Epithelial cell of esophagus (primary cell): Measurements from ENCODE around the gene FBXL7.

Experiments
- DNase-seq: peaks from one replicate; pipeline ENCODE4 v3.0.0; 2010; ENCODE audit warnings: low read depth
- H3K4me3 ChIP-seq: 2 replicates; pipeline ENCODE4 v1.5.1; 2011; ENCODE audit warnings: mild to moderate bottlenecking, low read length, control low read depth
- TF ChIP-seq, protein P1 (sequence below): IDR thresholded peaks from 2 replicates; pipeline ENCODE4 v1.5.1; 2011; ENCODE audit warnings: low read depth, mild to moderate bottlenecking, low read length, control low read depth, inconsistent platforms; ENCODE audit not compliant: insufficient read depth; ENCODE audit errors: missing control alignments

FBXL7 gene

DNA sequence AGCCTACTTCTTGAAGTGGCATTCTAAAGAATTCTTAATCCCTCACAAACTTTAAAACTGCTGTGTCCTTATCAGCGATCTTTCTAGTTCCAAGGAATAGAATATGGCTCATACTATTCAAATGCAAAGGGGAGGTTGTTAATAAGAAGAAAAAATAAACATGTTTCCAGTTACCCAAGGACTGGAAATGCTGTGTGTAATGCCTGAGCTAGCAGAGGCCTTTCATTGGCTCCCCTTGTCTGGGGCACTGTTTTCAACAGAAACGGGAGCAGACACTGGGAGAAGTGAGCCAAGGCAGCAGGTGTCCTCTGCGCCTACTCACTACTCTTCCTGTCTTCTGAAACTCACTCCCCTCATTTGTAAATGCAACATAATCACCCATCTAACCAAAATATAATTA, 426.6 kb downstream of the FBXL7 start:
- no peak for DNase-seq

DNA sequence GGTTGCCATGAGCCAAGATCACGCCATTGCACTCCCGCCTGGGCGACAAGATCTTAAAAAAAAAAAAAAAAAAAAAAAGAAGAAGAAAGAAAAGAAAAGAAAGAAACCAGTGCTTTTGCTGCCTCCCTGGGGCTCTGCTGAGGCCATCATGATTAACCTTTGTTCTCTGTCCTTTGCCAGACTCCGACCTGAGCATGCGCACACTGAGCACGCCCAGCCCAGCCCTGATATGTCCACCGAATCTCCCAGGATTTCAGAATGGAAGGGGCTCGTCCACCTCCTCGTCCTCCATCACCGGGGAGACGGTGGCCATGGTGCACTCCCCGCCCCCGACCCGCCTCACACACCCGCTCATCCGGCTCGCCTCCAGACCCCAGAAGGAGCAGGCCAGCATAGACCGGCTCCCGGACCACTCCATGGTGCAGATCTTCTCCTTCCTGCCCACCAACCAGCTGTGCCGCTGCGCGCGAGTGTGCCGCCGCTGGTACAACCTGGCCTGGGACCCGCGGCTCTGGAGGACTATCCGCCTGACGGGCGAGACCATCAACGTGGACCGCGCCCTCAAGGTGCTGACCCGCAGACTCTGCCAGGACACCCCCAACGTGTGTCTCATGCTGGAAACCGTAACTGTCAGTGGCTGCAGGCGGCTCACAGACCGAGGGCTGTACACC, 427.9 kb downstream of the FBXL7 start:
- TF ChIP-seq, protein P1, sequence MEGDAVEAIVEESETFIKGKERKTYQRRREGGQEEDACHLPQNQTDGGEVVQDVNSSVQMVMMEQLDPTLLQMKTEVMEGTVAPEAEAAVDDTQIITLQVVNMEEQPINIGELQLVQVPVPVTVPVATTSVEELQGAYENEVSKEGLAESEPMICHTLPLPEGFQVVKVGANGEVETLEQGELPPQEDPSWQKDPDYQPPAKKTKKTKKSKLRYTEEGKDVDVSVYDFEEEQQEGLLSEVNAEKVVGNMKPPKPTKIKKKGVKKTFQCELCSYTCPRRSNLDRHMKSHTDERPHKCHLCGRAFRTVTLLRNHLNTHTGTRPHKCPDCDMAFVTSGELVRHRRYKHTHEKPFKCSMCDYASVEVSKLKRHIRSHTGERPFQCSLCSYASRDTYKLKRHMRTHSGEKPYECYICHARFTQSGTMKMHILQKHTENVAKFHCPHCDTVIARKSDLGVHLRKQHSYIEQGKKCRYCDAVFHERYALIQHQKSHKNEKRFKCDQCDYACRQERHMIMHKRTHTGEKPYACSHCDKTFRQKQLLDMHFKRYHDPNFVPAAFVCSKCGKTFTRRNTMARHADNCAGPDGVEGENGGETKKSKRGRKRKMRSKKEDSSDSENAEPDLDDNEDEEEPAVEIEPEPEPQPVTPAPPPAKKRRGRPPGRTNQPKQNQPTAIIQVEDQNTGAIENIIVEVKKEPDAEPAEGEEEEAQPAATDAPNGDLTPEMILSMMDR, result no peak
- H3K4me3 ChIP-seq, result no peak overlapping the region
- no peak for DNase-seq

More for the DNA sequence above, 426.6 kb downstream of the FBXL7 start:
- H3K4me3 ChIP-seq, result no peak overlapping the region
- TF ChIP-seq, protein P1, result no peak

DNA sequence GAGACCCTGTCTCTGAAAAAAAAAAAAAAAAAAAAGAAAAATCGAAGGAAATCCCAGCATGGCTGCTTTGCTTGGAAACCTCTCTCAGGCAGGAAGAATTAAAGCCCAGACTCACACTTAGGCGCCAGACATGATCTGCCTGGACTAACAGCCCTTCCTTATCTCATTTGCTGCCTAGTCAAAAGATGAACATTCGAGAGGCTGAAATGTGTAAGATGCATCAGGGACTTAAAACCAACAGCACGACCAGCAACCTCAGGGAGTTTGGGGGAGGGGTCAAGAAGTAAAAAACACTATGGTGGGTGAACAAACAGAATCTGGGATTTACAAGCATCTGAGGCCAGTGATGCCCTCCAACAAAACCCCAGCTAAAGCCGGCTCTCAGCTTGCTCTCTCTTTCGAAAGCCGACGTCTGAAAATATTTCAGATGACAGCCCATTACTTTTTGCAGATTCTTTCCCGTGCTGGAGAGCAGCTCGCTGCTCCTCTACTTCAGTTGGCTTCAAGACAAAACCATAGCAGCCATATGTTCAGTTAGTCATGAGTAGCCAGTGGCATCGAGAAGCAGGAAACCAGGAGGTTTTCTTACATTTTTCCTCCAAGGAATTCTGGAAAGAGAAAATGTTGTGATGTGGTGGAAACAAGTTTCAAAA, 429.8 kb downstream of the FBXL7 start:
- DNase-seq, result no peak
- TF ChIP-seq, protein P1, result no peak
- no peak overlapping the region for H3K4me3 ChIP-seq

DNA sequence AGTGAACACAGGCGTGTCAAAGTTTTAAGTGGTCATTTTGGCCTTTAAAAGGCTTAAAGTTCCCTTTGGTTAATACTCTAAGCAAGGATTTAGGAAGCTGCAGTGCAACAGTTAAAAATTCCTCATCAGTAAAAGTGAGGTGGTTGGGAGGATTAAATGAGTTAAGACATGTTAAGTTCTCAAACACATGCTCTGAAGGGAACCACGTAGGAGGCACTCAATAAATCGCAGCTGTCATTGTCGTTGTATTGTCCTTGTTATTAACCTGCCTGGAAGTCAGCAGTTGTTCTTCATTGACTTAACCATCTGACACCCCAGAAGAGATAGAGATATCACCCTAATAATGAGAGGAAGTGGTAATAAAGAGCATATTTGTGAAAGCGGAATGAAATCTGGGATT, 432.1 kb downstream of the FBXL7 start:
- no peak for DNase-seq
- no peak overlapping the region for H3K4me3 ChIP-seq
- TF ChIP-seq, protein P1, result no peak

DNA sequence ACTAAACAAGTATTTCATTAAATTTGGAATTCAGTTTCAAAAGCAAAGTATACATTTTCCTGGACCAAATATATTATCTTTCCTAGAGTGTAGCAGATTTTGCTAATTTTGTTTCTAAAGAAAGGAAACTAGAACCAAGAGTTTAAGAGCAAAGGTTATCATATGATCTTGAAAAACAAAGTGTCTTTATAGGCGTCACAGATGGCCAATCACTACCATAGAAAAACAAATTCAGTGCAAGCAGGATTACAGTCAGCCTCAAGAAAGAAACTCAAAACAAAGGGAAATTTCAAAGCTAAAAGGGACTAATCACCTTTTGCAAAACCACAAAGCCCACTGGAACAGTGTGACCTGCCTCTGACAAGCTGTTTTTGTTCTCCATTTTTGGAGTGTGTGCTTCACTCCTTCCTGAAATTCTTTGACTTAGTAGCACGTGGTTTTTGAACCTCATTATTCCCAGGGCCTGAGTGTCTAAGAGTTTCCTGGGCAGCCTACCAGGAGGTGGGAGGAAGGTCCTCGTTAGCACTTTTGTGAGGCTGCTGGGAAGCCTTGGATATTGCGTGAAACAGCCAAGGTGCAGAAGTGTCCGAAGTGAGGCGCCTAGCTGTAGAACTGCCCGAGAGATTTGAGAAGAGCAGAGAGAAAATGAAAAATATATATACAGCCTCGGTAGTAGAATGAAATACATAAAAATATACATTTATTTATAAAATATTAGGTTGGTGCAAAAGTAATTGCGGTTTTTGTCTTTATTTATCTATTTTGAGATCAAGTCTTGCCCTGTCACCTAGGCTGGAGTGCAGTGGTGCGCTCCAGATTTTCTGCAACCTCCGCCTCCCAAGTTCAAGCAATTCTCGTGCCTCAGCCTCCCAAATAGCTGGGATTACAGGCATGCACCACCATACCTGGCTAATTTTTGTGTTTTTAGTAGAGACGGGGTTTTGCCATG, 433.6 kb downstream of the FBXL7 start:
- no peak overlapping the region for H3K4me3 ChIP-seq
- TF ChIP-seq, protein P1, result no peak
- no peak for DNase-seq

DNA sequence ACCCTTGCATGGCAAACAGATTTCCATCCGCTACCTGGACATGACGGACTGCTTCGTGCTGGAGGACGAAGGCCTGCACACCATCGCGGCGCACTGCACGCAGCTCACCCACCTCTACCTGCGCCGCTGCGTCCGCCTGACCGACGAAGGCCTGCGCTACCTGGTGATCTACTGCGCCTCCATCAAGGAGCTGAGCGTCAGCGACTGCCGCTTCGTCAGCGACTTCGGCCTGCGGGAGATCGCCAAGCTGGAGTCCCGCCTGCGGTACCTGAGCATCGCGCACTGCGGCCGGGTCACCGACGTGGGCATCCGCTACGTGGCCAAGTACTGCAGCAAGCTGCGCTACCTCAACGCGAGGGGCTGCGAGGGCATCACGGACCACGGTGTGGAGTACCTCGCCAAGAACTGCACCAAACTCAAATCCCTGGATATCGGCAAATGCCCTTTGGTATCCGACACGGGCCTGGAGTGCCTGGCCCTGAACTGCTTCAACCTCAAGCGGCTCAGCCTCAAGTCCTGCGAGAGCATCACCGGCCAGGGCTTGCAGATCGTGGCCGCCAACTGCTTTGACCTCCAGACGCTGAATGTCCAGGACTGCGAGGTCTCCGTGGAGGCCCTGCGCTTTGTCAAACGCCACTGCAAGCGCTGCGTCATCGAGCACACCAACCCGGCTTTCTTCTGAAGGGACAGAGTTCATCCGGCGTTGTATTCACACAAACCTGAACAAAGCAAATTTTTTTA, 436.7 kb downstream of the FBXL7 start:
- no peak for DNase-seq
- TF ChIP-seq, protein P1, result no peak
- no peak overlapping the region for H3K4me3 ChIP-seq
